ENCODE results near the gene UBR4. TPM values are rescaled to one million over a fixed set of nuclear protein-coding genes. Genes with fewer than 3 reads are reported as not detected.
A peak's percentile ranks its signal among the peaks of the same experiment; 100 is the strongest.

The UBR4 gene
- total and polyA plus RNA-seq, 2 experiments from 2014 or later = 111 to 230 TPM

DNA sequence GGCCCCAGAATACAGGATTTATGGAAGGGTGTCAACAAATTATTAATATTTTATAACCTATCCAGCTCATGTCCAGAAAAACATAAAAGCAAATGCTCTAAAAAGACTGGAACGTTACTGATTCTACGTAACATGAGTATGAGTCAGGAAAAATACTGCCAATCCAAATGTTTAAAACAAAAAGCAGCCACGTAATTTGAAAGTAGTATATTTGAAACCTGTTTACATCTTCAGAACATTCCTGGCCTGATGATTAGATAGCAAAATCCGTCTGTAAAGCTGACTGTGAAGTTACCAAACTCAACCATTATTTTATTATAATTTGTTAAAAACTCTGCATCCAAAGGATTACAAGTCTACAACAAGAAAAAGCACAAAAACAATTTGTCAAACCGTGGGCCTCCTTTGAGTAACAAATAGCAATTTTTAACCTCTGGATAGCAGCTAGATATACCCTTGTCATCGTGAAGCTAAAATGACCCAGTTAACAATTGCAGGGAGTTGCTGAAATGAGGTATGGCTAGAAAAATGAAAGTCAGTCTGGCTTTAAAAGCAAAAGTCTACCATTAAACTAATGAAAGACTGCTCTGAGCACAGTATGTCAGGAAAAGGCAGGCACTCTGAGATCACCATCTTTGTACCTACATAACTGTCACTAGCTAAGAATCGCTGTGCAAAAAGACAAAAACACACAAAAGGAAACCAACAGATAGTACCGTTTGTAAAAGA, 1.2 kb downstream of the UBR4 start:
- no peaks in the 10 kb centered on the region for H3K9me2 ChIP-seq (ENCODE audit: insufficient read depth)
- peak overlapping the region; percentile 98 for H3K4me3 ChIP-seq
- Mint-ChIP-seq H3K27ac (peak overlapping the region; percentile 98), H3K4me1 (peaks cover 18% of the 10 kb centered on the region), H3K36me3 (ENCODE audit: low read depth) (peaks cover 3% of the 10 kb centered on the region), H3K9me3 (no peaks in the 10 kb centered on the region), H3K4me3 (peak overlapping the region; percentile 94), H3K27me3 (ENCODE audit: insufficient read depth, low read depth, poor library complexity) (peaks cover 7% of the 10 kb centered on the region)
- H3K27me3 ChIP-seq (ENCODE audit: insufficient read depth) = no peaks in the 10 kb centered on the region
- no peak for TF ChIP-seq EZH2 (IDR thresholded peaks at IDR 0.05; ENCODE audit: low read depth, unreplicated experiment)
- no peak for TF ChIP-seq ZNF114 (CRISPR knock-in tag; IDR thresholded peaks at IDR 0.05)
- TF ChIP-seq JUNB (IDR thresholded peaks at IDR 0.05; ENCODE audit: unreplicated experiment) = no peak
- TF ChIP-seq, protein P1, sequence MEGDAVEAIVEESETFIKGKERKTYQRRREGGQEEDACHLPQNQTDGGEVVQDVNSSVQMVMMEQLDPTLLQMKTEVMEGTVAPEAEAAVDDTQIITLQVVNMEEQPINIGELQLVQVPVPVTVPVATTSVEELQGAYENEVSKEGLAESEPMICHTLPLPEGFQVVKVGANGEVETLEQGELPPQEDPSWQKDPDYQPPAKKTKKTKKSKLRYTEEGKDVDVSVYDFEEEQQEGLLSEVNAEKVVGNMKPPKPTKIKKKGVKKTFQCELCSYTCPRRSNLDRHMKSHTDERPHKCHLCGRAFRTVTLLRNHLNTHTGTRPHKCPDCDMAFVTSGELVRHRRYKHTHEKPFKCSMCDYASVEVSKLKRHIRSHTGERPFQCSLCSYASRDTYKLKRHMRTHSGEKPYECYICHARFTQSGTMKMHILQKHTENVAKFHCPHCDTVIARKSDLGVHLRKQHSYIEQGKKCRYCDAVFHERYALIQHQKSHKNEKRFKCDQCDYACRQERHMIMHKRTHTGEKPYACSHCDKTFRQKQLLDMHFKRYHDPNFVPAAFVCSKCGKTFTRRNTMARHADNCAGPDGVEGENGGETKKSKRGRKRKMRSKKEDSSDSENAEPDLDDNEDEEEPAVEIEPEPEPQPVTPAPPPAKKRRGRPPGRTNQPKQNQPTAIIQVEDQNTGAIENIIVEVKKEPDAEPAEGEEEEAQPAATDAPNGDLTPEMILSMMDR (conservative IDR thresholded peaks at IDR 0.05; ENCODE audit: low read depth in 2 of 2) = no peak
- TF ChIP-seq, protein P2, sequence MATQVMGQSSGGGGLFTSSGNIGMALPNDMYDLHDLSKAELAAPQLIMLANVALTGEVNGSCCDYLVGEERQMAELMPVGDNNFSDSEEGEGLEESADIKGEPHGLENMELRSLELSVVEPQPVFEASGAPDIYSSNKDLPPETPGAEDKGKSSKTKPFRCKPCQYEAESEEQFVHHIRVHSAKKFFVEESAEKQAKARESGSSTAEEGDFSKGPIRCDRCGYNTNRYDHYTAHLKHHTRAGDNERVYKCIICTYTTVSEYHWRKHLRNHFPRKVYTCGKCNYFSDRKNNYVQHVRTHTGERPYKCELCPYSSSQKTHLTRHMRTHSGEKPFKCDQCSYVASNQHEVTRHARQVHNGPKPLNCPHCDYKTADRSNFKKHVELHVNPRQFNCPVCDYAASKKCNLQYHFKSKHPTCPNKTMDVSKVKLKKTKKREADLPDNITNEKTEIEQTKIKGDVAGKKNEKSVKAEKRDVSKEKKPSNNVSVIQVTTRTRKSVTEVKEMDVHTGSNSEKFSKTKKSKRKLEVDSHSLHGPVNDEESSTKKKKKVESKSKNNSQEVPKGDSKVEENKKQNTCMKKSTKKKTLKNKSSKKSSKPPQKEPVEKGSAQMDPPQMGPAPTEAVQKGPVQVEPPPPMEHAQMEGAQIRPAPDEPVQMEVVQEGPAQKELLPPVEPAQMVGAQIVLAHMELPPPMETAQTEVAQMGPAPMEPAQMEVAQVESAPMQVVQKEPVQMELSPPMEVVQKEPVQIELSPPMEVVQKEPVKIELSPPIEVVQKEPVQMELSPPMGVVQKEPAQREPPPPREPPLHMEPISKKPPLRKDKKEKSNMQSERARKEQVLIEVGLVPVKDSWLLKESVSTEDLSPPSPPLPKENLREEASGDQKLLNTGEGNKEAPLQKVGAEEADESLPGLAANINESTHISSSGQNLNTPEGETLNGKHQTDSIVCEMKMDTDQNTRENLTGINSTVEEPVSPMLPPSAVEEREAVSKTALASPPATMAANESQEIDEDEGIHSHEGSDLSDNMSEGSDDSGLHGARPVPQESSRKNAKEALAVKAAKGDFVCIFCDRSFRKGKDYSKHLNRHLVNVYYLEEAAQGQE (IDR thresholded peaks at IDR 0.05; ENCODE audit: unreplicated experiment) = no peak
- TF ChIP-seq, protein P3, sequence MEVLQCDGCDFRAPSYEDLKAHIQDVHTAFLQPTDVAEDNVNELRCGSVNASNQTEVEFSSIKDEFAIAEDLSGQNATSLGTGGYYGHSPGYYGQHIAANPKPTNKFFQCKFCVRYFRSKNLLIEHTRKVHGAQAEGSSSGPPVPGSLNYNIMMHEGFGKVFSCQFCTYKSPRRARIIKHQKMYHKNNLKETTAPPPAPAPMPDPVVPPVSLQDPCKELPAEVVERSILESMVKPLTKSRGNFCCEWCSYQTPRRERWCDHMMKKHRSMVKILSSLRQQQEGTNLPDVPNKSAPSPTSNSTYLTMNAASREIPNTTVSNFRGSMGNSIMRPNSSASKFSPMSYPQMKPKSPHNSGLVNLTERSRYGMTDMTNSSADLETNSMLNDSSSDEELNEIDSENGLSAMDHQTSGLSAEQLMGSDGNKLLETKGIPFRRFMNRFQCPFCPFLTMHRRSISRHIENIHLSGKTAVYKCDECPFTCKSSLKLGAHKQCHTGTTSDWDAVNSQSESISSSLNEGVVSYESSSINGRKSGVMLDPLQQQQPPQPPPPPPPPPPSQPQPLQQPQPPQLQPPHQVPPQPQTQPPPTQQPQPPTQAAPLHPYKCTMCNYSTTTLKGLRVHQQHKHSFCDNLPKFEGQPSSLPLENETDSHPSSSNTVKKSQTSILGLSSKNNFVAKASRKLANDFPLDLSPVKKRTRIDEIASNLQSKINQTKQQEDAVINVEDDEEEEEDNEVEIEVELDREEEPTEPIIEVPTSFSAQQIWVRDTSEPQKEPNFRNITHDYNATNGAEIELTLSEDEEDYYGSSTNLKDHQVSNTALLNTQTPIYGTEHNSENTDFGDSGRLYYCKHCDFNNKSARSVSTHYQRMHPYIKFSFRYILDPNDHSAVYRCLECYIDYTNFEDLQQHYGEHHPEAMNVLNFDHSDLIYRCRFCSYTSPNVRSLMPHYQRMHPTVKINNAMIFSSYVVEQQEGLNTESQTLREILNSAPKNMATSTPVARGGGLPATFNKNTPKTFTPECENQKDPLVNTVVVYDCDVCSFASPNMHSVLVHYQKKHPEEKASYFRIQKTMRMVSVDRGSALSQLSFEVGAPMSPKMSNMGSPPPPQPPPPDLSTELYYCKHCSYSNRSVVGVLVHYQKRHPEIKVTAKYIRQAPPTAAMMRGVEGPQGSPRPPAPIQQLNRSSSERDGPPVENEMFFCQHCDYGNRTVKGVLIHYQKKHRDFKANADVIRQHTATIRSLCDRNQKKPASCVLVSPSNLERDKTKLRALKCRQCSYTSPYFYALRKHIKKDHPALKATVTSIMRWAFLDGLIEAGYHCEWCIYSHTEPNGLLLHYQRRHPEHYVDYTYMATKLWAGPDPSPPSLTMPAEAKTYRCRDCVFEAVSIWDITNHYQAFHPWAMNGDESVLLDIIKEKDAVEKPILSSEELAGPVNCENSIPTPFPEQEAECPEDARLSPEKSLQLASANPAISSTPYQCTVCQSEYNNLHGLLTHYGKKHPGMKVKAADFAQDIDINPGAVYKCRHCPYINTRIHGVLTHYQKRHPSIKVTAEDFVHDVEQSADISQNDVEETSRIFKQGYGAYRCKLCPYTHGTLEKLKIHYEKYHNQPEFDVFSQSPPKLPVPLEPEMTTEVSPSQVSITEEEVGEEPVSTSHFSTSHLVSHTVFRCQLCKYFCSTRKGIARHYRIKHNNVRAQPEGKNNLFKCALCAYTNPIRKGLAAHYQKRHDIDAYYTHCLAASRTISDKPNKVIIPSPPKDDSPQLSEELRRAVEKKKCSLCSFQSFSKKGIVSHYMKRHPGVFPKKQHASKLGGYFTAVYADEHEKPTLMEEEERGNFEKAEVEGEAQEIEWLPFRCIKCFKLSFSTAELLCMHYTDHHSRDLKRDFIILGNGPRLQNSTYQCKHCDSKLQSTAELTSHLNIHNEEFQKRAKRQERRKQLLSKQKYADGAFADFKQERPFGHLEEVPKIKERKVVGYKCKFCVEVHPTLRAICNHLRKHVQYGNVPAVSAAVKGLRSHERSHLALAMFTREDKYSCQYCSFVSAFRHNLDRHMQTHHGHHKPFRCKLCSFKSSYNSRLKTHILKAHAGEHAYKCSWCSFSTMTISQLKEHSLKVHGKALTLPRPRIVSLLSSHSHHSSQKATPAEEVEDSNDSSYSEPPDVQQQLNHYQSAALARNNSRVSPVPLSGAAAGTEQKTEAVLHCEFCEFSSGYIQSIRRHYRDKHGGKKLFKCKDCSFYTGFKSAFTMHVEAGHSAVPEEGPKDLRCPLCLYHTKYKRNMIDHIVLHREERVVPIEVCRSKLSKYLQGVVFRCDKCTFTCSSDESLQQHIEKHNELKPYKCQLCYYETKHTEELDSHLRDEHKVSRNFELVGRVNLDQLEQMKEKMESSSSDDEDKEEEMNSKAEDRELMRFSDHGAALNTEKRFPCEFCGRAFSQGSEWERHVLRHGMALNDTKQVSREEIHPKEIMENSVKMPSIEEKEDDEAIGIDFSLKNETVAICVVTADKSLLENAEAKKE (CRISPR knock-in tag; IDR thresholded peaks at IDR 0.05) = no peak
- no peak for TF ChIP-seq NANOG (IDR thresholded peaks at IDR 0.05; ENCODE audit: borderline replicate concordance)
- TF ChIP-seq, protein P4, sequence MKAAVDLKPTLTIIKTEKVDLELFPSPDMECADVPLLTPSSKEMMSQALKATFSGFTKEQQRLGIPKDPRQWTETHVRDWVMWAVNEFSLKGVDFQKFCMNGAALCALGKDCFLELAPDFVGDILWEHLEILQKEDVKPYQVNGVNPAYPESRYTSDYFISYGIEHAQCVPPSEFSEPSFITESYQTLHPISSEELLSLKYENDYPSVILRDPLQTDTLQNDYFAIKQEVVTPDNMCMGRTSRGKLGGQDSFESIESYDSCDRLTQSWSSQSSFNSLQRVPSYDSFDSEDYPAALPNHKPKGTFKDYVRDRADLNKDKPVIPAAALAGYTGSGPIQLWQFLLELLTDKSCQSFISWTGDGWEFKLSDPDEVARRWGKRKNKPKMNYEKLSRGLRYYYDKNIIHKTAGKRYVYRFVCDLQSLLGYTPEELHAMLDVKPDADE (IDR thresholded peaks at IDR 0.05) = no peak
- no peak for TF ChIP-seq EZH2phosphoT487 (IDR thresholded peaks at IDR 0.05; ENCODE audit: unreplicated experiment)
- no peak for TF ChIP-seq STAT1 (IDR thresholded peaks at IDR 0.05; ENCODE audit: unreplicated experiment)
- TF ChIP-seq POLR2AphosphoS5 (IDR thresholded peaks at IDR 0.05; ENCODE audit: low read depth) = no peak
- TF ChIP-seq ZNF331 (CRISPR knock-in tag; IDR thresholded peaks at IDR 0.05; ENCODE audit: low read depth) = no peak
- no peak for TF ChIP-seq CREB1 (CRISPR knock-in tag; IDR thresholded peaks at IDR 0.05; ENCODE audit: low read depth)
- H3K4me1 ChIP-seq (ENCODE audit: insufficient read depth) = peaks cover 26% of the 10 kb centered on the region
- H4K20me1 ChIP-seq (replicated peaks; ENCODE audit: insufficient read depth) = peaks cover 50% of the 10 kb centered on the region
- ATAC-seq = no peak
- peaks cover 11% of the 10 kb centered on the region for H3F3A ChIP-seq (replicated peaks; ENCODE audit: low read depth)
- H3K4me2 ChIP-seq = peak overlapping the region; percentile 99
- H3K27ac ChIP-seq (ENCODE audit: low read depth) = peak overlapping the region; percentile 99
- H3K79me2 ChIP-seq (replicated peaks; ENCODE audit: insufficient read depth) = peaks cover 92% of the 10 kb centered on the region
- no peaks in the 10 kb centered on the region for H3K36me3 ChIP-seq (ENCODE audit: insufficient read depth)
- no peak for DNase-seq (ENCODE audit: low spot score)
- no peak overlapping the region for H2AFZ ChIP-seq

Data from GM23338 (cell line).